NCI-H1694 (cell line): ENCODE measurements around the gene MSANTD2.

Experiments used
- DNase-seq: peaks from one replicate; lab custom pipeline; 2025; lab: John Stamatoyannopoulos, UW

The MSANTD2 gene

DNA sequence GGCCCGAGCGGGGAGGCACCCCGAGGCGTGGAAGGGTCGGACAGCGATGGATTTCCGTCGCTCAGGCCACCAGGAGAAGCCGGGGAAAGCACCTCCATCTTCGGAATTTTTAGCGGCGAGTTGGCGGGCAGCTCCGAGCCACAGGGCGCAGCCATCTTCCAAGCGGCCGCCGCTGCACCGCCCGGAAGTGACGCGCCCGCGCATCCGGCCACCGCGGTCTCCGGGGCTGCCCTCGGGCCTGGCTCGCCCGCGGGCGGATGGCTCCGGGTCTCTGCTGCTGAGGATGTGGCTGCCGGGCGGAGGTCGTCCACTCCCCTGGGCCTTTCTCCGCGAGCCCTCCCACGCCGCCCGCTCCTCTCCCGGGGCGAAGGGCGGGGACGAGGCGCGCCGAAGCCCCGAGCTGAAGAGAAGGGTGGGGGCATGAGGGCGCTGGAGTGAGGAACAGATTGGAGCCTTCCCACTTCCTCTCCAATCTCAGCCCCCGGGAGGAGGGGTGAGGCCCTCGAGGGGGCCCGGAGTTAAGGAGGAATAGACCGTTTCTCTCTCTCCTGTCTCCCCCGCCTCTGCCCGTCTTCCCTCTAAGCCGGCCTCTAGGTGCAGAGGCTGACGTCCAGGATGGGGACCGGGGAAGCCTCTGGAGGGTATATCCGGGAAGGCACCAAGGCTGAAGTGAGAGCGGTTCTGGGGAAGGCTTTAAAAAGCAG lies at the start of gene MSANTD2:
Gene MSANTD2, minus strand, starts transcription at position 181 of the 704 bp plus-strand sequence. Its CDS starts 26 bp downstream, at position 155.
- peak; percentile 29 for DNase-seq

DNA sequence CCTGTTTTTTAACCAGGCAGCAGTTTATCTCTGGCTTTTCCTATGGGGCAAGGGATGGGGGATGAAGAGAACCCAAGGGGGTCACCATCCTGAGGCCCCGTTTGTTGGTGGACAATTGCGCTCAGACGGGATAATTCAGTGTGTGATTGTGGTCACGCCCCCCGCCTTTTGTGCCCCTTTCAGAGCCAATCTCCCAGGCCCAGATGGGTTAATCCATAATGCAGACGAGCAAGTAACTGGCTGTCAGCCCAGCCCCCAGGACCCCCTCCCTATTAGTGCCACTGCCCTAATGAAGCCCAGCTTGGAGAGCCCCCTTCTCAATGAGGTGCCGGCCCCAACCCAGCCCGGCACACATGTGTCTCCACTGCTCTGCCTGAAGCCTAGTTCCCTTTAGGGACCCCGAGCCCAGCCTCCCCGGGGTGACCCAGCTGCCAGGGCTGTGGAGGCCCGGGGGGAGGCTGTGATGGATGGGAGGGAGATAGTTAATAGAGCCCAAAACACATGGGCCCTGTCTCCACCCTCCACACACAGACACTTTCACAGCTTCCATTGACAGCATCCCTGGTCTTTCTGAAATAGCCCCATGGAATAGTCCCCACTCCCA lies 46.0 kb upstream of the MSANTD2 start:
- DNase-seq, result no peak

DNA sequence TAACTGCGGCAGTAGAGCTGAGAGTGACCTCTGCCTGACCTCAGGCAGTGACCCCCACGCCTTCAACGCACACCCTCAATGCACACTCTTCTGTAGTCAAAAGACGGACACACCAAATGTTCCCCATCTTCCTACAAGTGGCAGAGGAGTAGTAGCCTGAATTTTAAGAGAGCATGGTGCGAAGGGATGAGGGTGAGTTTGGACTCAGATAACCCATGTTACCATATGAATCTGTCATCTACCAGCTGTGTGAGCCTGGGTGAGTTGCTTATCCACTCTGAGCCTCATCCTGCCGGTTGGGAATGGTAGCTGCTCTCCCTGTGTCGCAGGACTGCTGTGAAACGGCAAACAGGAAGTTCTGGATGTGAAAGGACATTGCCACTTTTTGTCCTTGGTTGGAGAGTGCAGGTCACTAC lies 44.5 kb upstream of the MSANTD2 start:
- DNase-seq, result no peak

GRCh38 chr11:124843616-124843910 lies 43.4 kb upstream of the MSANTD2 start:
- DNase-seq, result no peak

GRCh38 chr11:124842305-124842704 lies 42.1 kb upstream of the MSANTD2 start:
- no peak for DNase-seq

- no peak for DNase-seq
Measured at GRCh38 chr11:124841840-124842239, 41.6 kb upstream of the MSANTD2 start.

DNA sequence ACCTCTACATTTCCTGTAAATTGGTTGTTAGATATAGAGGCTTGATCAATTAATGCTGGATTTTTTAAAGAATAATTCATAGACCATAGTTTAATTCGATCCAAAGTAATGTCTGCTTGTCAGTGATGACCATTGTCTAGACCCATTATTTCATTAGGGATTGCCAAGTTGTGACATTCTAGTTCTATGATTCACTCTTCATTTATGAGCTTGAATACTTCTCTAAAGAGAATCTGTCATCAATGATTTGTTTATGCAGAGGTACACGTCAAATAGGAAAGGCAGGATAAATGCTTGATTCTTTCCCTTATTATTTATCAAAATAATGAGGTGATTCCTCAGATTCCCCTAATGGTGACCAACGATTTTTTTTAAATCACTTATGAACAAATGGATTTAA lies 41.0 kb upstream of the MSANTD2 start:
- DNase-seq, result no peak

- DNase-seq, result no peak
Measured at GRCh38 chr11:124840666-124841065, 40.5 kb upstream of the MSANTD2 start.

- DNase-seq, result no peak
Measured at GRCh38 chr11:124839972-124840621, 39.9 kb upstream of the MSANTD2 start.

DNA sequence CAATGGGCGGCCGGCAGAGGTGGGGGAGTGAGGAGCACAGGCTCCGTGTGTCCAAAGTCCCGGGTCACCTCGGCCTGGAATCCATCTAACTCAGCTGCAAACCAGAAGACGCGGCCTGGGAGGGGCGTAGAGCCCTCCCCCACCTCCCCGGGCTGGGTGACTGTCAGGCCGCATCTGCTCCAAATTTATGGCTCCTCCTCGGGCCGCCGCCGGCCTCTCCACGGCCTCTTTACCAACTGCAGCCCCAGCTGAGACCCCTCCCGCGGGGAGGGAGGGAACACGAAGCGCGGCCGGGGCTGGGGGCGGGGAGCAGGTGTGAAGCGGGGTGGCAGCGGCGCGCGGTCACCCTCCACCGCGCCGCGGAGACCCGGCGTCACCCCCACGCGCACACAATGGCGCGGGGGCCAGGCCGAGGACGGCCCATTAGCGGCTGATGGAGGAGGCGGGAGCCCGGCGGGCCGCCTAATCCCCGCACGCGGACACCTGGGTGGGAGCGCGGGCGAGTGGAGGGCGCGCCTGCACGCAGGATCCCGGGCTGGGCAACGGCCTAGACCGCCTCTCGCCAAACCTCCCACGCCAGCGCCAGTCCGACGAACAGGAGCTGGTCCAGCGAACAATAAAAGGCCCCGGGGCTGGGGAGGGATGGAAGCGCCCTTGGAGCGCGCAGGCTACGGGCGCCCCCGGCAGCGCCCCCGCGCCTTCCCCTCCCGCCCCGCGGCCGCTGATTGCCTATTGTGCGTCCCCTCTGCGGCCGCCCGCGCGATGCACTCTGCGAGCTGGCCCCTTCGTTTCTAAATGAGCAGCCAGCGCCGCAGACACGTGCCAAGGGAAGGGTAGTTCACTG lies 39.1 kb upstream of the MSANTD2 start:
- DNase-seq, result no peak

- DNase-seq, result no peak
Measured at GRCh38 chr11:124838805-124839127, 38.6 kb upstream of the MSANTD2 start.

- DNase-seq, result peak; percentile 16
Measured at GRCh38 chr11:124837491-124837856, 37.3 kb upstream of the MSANTD2 start.

DNA sequence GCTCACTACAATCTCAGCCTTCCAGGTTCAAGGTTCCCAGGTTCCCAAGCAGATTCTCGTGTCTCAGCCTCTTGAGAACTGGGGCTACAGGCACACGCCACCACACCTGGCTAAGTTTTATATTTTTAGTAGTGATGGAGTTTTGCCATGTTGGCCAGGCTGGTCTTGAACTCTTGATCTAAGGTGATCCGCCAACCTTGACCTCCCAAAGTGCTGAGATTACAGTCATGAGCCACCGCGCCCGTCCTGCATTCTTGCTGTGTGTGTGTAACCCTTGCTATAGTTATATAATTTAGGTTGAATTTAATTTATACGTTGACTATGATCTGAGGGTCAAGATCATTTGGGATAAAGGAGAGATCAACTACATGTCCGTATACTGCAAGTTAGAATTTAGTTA lies 35.7 kb upstream of the MSANTD2 start:
- DNase-seq, result no peak

GRCh38 chr11:124834526-124835180 lies 34.4 kb upstream of the MSANTD2 start:
- DNase-seq, result no peak

- DNase-seq, result no peak
Measured at GRCh38 chr11:124832571-124832970, 32.4 kb upstream of the MSANTD2 start.

GRCh38 chr11:124831897-124832296 lies 31.7 kb upstream of the MSANTD2 start:
- DNase-seq, result no peak

GRCh38 chr11:124830749-124831148 lies 30.5 kb upstream of the MSANTD2 start:
- DNase-seq, result no peak

DNA sequence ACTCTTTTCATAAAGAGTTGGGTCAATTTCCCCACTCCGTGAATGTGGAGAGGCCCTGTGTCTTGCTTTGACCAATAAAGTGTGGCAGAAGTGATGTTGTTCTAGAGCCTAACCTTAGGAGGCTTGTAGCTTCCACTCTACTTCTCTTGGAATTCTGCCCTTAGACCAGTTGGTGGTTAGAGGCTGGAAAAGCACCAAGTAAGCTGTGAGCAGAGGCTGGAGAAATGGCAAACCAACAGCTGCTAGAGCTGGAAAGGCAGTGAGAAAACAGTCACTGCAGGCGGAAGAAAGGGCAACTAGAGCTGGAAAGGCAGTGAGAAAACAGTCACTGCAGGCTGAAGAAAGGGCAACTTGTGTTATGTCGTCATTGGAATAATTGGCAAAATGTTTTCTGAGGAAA lies 29.8 kb upstream of the MSANTD2 start:
- peak; percentile 12 for DNase-seq

DNA sequence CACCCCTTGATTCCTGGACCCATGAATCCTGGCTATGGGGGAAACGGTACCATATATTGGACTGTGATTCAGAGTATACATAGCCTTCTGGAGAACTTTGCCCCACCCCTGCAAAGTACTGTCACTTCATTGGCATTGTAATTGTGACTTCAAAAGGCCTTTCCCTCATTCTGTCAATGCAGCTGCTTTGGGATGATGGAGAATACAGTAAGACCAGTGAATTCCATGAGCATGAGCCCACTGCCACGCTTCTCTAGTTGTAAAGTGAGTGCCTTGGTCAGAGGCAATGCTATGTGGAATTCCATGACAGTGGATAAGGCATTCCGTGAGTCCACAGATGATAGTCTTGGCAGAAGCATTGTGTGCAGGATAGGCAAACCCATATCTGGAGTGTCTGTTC lies 25.7 kb upstream of the MSANTD2 start:
- no peak for DNase-seq

DNA sequence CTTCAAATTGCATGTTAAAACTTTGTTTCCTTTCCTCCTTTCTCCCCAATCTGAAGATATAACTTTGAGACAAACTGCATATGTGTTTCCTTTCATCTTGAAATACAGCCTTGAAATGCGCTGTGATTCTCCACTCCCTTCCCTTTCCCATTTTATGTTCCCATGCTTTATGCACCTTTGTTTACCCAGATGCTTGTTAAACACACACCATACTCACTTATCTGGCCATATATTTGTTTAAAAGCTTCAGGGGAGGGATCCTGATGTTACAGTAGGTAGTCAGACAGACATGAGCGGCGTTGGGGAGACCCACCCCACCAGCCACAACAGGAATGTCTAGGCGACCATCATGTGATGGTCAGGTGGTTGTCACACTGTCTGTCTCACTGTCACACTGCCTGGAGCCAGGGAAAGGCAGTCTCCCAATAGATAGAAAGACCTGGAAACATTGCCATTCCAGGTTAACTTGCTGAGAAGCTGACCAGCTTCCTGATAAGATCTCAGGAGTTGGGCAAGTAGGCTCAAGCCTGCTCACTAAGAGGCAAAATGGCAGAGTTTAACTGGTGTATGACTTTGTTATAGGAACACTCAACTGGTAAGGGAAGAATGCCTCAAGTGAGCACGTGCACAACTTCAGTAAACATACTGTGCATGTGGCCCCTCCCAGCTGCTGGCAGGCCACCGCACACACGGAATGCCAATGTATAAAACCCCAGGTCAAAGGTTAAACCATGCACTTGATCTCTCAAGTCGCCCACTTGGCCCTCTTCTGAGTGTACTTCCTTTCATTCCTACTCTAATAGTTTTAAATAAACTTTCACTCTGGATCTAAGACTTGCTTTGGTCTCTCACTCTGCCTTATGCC lies 23.5 kb upstream of the MSANTD2 start:
- DNase-seq, result no peak

DNA sequence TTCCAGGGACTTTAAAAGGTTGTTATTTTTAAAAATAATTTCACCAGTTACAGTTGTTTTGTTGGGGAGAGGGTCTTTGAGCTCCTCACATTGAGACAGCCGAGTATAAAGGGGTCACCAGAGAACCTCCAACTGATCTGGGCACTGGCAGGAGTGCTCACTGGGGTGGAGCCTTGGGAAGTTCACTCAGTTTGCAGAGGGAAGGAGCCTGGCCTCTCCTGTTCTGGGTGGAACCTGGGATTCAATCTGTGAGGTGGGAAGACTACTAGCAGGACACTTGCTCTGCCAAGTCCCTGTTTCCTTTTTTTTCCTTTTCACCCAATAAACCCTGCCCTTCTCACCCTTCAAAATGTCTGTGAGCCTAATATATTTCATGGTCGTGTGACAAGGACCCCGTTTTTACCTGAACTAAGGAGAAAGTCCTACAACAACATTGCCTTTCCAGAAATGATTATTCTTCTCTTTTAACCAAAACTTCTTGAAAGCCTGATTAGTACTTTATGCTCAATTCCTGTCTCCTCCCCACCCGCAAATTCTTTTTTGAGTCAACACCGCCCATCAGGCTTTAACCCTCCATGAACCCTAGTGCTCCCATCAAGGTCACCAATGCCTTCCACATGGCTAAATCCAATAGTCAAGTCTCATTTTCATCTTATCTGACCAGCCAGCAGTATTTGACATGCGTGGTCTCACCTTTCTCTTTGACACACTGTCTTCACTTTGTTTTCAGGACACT lies 22.0 kb upstream of the MSANTD2 start:
- no peak for DNase-seq
